ENCODE measurements around the gene NUP214.
"Not testable (repeated sequence)": the region's sequence is repeated elsewhere in the genome, so short reads cannot be mapped to it uniquely, and the experiment has no call there.

The NUP214 gene

DNA sequence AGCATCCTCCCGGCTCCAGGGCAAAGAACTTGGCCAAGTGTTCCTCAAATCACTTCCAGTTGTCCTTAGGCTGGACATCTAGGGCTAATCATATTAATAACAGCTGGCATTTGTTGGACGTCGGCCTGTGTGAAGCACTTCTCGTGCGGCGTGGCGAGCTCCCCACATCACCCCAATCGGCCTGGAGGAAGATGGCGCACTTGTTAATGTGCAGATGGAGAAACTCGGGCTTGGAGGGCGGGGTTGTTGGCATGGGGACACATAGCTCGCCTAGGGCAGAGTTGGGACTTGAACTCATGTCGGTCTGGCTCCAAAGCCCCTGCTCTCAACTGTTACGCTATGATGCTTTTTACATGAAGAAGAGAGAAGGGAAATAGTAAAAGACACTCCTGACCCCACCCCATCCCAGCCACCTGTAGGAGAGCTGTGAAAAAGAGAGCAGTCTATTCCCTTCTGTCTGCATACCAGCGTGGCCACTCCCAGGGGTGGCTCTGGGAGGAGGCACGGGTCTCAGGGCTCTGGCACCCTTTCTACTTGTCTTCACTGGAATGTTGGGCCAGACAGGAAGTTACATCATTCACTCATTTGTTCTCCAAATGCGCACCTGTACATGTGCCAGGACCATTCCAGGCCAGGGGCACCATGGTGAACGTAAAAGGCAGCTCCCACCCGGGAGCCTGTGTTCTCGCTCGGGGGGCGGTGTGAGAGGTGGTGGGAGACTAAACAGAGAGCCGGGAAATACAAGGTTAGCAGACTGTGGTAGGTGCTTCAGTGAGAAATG is 12.8 kb upstream of the NUP214 start:
- no peak overlapping the region for H3K4me3 ChIP-seq
- TF ChIP-seq, protein P1, sequence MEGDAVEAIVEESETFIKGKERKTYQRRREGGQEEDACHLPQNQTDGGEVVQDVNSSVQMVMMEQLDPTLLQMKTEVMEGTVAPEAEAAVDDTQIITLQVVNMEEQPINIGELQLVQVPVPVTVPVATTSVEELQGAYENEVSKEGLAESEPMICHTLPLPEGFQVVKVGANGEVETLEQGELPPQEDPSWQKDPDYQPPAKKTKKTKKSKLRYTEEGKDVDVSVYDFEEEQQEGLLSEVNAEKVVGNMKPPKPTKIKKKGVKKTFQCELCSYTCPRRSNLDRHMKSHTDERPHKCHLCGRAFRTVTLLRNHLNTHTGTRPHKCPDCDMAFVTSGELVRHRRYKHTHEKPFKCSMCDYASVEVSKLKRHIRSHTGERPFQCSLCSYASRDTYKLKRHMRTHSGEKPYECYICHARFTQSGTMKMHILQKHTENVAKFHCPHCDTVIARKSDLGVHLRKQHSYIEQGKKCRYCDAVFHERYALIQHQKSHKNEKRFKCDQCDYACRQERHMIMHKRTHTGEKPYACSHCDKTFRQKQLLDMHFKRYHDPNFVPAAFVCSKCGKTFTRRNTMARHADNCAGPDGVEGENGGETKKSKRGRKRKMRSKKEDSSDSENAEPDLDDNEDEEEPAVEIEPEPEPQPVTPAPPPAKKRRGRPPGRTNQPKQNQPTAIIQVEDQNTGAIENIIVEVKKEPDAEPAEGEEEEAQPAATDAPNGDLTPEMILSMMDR (IDR thresholded peaks at IDR 0.05): no peak
- peak in 1 of 2 donors; percentile 60 for DNase-seq
- peaks cover 0 to 30% (median 10%) of the 10 kb centered on the region in 3 donors for H3K36me3 ChIP-seq
- no peaks in the 10 kb centered on the region for H3K9me3 ChIP-seq
- intact Hi-C loops (cut with DNase I; ENCODE audit: low total_unique reads): no loop called here
- H3K27ac ChIP-seq: no peak overlapping the region
- H3K27me3 ChIP-seq: no peaks in the 10 kb centered on the region
- peaks cover 0 to 8% (median 0%) of the 10 kb centered on the region in 4 donors for H3K4me1 ChIP-seq

DNA sequence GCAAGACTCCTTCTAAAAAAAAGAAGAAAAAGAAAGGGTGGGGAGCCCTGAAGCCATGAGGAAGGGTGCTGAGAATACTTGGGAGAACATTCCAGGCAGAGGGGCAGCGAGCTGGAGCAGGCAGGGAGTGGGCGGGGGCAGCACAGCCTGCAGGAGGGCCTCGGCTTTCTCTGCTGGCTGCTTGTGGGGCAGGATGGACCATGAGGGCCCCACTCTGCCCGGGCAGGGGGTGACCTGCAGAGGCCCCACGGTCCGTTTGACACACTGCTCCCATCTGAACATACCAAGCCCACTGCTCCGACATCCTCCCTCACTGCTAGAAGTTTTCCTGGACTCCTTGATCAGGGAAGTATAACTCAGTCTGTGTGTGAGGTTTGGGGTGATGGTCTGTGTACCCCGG is 11.7 kb upstream of the NUP214 start:
- peak in 1 of 2 donors; percentile 54 for DNase-seq
- no peaks in the 10 kb centered on the region for H3K27me3 ChIP-seq
- TF ChIP-seq, protein P1 (IDR thresholded peaks at IDR 0.05): no peak
- peaks cover 0 to 8% (median 0%) of the 10 kb centered on the region in 4 donors for H3K4me1 ChIP-seq
- no peak overlapping the region for H3K27ac ChIP-seq
- H3K4me3 ChIP-seq: no peak overlapping the region
- H3K9me3 ChIP-seq: no peaks in the 10 kb centered on the region
- intact Hi-C loops (cut with DNase I; ENCODE audit: low total_unique reads): no loop called here
- peaks cover 4 to 40% (median 13%) of the 10 kb centered on the region in 3 donors for H3K36me3 ChIP-seq

DNA sequence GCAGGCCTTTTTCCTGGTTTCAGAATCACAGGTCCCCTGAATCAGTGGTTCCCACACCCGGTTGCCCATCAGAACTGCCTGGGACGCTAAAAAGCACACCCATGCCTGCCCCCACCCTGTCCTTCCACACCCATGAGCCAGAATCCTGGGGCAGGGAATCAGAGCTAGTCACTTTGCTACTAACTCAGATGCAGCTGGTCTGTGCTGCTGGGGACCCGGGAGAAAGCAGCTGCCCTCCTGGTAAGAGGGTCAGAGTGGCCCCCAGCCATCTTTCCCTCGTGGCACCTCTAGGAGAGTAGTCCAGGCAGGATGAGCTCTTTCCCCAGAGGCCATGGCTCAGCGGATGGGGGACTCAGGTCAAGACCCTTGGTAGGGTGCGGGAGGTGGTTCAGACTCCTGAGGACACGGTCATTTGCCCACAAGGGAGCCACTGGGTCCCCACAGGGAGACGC is 11.3 kb upstream of the NUP214 start:
- Histone ChIP-seq H3K36me3 (peaks cover 5 to 44% (median 13%) of the 10 kb centered on the region in 3 donors), H3K27ac (no peak overlapping the region), H3K27me3 (no peaks in the 10 kb centered on the region), H3K9me3 (no peaks in the 10 kb centered on the region), H3K4me3 (no peak overlapping the region), H3K4me1 (peaks cover 0 to 8% (median 0%) of the 10 kb centered on the region in 4 donors)
- TF ChIP-seq, protein P1 (IDR thresholded peaks at IDR 0.05): no peak
- intact Hi-C loops (cut with DNase I; ENCODE audit: low total_unique reads): no loop called here
- peak in 1 of 2 donors; percentile 37 for DNase-seq

DNA sequence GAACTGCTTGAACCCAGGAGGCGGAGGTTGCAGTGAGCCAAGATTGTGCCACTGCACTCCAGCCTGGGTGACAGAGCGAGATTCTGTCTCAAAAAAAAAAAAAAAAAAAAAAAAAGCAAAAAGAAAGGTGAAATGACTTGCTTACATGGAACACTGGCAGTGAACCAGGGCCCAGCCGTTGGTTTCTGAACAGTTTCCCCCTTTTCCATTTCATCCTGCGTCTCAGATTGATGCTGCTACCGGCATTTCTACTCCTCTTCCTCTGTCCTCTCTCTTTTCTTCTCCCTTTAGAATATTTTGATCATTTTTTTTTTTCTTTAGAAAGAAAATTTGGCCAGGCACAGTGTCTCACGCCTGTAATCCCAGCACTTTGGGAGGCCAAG is 10.0 kb upstream of the NUP214 start:
- H3K27me3 ChIP-seq, H3K27ac ChIP-seq, H3K9me3 ChIP-seq, DNase-seq, H3K4me3 ChIP-seq, H3K4me1 ChIP-seq: not testable (repeated sequence)
- peaks cover 5 to 54% (median 20%) of the 10 kb centered on the region in 3 donors for H3K36me3 ChIP-seq
- intact Hi-C loops (cut with DNase I; ENCODE audit: low total_unique reads): loop anchor here (5.0 kb wide), 1 partner anchor 48 kb away; no protein-coding TSS in a partner anchor

DNA sequence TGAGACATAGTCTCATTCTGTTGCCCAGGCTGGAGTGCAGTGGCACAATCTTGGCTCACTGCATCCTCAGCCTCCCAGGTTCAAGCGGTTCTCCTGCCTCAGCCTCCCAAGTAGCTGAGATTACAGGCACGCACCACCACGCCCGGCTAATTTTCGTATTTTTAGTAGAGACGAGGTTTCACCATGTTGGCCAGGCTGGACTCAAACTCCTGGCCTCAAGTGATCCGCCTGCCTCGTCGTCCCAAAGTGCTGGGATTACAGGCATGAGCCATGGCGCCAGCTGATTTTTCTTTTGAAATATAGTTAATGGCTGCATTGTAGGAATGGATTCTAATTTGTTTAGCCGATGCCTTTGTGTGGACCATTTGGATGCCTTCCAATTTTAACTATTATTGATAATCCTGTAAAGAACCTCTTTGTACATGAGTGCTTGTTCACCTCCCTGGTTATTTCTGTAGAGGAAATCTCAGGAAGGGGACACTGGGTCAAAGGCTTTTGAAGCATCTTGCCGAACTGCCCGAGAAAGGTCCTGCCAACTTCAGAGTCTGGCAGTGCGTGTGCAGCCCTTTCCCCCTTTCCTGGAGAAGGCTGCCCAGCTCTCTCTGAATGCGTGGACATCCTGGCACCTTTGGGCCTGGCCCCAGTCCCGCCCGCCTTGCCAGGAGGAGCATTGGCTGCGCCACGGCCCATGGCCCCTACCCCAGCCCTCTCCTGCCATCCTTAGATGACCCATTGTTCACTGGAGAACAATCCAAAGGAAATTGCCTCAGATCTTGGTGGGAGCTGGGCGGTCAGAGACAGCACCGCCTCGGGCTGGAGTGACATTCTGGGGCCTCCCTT is 8.9 kb upstream of the NUP214 start:
- DNase-seq: no peak
- H3K27ac ChIP-seq: peak overlapping the region in 1 of 2 donors; percentile 26
- H3K9me3 ChIP-seq: no peaks in the 10 kb centered on the region
- TF ChIP-seq, protein P1 (IDR thresholded peaks at IDR 0.05): no peak
- intact Hi-C loops (cut with DNase I; ENCODE audit: low total_unique reads): loop anchor here (5.0 kb wide), 1 partner anchor 49 kb away; no protein-coding TSS in a partner anchor
- H3K4me3 ChIP-seq: no peak overlapping the region
- H3K36me3 ChIP-seq: peaks cover 5 to 61% (median 27%) of the 10 kb centered on the region in 3 donors
- H3K4me1 ChIP-seq: peaks cover 0 to 8% (median 0%) of the 10 kb centered on the region in 4 donors
- H3K27me3 ChIP-seq: no peaks in the 10 kb centered on the region
